Fibroblast of the aortic adventitia (primary cell): ENCODE results near the gene ARFGEF3. TPM values are rescaled to one million over a fixed set of nuclear protein-coding genes. Genes with fewer than 3 reads are reported as not detected.

ENCODE experiments used
- DNase-seq: peaks from one replicate; pipeline ENCODE4 v3.0.0-alpha.2; 2010; ENCODE audit warnings: low read depth
- H3K4me3 ChIP-seq: 2 replicates; pipeline ENCODE4 v1.5.1; 2011; ENCODE audit warnings: low read depth, mild to moderate bottlenecking, control low read depth, low read length, moderate library complexity
- total RNA-seq: library from RNA; depleted of rRNA; stranded (reverse); fragments of >200 nt; gene quantifications from 2 replicates; pipeline ENCODE4 v1.2.3, GENCODE V29; 2012; ENCODE audit warnings: low replicate concordance
- TF ChIP-seq, protein P1 (sequence below): IDR thresholded peaks from 2 replicates; pipeline ENCODE4 v1.5.1; 2011; ENCODE audit warnings: mild to moderate bottlenecking, low read length, control low read depth, inconsistent platforms; ENCODE audit not compliant: insufficient read depth

Gene ARFGEF3
- total RNA-seq, 1 donor: 0.09 TPM

DNA sequence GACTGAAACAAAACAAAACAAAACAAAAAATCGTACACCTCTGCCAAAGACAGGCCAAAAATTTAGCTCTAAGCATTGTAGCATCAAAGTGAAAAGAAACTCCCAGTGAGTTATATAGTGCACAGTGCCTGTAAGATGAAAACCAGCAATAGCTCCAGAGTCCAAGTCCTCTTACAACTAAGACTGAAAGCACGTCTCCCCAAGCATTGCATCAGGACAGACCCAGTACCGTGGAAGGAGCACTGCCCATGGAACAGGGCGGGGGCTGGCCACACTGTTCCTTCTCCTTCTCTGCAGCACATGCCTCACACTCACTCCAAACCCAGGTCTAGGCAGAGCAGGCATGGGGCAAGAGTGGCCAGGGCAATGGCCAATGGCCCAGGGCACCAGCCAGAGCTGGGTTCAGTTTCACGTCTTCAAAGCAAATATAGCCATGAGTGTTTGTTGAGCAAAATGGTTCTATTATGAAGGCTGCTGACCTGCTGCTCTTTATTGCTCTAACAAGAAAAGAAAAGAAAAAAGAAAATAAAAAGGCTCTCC is 128.8 kb downstream of the ARFGEF3 start:
- H3K4me3 ChIP-seq: no peak overlapping the region
- TF ChIP-seq, protein P1, sequence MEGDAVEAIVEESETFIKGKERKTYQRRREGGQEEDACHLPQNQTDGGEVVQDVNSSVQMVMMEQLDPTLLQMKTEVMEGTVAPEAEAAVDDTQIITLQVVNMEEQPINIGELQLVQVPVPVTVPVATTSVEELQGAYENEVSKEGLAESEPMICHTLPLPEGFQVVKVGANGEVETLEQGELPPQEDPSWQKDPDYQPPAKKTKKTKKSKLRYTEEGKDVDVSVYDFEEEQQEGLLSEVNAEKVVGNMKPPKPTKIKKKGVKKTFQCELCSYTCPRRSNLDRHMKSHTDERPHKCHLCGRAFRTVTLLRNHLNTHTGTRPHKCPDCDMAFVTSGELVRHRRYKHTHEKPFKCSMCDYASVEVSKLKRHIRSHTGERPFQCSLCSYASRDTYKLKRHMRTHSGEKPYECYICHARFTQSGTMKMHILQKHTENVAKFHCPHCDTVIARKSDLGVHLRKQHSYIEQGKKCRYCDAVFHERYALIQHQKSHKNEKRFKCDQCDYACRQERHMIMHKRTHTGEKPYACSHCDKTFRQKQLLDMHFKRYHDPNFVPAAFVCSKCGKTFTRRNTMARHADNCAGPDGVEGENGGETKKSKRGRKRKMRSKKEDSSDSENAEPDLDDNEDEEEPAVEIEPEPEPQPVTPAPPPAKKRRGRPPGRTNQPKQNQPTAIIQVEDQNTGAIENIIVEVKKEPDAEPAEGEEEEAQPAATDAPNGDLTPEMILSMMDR: no peak
- DNase-seq: peak; percentile 34

DNA sequence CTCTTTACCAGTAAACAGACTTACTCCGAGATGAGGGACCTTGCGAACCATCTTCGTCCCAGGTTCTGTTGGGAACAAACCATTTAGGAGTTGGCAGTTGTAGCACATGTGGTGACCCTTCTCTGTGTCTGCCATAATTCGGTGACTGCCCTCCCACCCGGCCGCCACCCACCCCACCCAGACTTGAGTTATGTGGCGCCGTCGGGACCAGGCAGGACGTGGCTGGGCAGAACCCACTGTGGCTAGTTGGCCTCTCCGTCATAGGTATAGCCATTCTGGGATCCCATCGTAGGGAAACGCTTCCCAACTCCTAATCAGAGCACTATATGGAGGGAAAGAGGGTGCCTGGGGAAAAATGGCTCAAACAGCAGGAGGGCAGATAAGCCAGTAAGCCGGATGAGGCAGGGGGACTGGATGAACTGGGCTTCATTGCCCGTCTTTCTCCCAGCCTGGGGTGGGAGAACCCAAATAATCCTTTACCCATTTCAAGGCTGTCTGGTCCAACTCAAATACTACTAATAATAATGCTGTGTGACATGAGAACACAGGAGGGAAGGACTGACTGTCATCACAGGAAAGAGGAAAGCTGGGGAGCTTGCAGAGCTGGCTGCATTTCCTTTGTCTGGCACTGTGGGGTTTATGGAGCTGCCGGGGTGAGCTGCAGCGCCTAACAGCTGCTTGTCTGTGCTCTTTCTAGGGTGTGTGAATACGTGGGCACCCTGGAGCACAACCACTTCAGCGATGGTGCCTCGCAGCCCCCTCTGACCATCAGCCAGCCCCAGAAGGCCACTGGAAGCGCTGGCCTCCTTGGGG is 129.5 kb downstream of the ARFGEF3 start:
- no peak overlapping the region for H3K4me3 ChIP-seq

DNA sequence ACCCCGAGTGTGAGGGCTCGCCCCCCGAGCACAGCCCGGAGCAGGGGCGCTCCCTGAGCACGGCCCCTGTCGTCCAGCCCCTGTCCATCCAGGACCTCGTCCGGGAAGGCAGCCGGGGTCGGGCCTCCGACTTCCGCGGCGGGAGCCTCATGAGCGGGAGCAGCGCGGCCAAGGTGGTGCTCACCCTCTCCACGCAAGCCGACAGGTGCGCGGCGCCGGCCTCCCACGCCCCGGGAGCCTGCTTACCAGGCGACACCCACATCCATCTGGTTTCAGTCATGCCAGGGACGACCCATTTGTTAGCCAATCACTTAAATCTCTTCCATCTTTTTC is 130.1 kb downstream of the ARFGEF3 start:
- TF ChIP-seq, protein P1: no peak
- no peak overlapping the region for H3K4me3 ChIP-seq

More for the DNA sequence above, 129.5 kb downstream of the ARFGEF3 start:
- TF ChIP-seq, protein P1: no peak
- no peak for DNase-seq

DNA sequence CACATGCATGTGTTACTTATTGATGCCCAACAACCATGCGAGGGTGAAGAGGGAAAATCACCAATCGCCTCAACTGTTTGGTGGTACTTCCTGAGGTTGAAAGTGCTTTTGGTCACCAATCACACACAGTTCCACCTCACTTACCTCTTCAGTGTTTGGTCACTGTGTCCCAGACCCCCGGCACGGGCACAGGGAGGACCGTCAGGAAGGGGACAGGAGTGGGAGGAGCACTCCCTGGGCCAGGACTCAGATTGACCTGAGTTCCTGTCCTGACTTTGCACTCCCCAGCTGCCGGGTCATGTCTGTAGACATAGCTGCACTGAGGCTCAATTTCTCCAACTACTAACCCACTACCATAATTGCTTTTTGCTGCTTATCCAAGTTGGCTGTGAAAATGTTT is 130.7 kb downstream of the ARFGEF3 start:
- H3K4me3 ChIP-seq: no peak overlapping the region
- TF ChIP-seq, protein P1: no peak

More for the DNA sequence above, 130.1 kb downstream of the ARFGEF3 start:
- DNase-seq: no peak

DNA sequence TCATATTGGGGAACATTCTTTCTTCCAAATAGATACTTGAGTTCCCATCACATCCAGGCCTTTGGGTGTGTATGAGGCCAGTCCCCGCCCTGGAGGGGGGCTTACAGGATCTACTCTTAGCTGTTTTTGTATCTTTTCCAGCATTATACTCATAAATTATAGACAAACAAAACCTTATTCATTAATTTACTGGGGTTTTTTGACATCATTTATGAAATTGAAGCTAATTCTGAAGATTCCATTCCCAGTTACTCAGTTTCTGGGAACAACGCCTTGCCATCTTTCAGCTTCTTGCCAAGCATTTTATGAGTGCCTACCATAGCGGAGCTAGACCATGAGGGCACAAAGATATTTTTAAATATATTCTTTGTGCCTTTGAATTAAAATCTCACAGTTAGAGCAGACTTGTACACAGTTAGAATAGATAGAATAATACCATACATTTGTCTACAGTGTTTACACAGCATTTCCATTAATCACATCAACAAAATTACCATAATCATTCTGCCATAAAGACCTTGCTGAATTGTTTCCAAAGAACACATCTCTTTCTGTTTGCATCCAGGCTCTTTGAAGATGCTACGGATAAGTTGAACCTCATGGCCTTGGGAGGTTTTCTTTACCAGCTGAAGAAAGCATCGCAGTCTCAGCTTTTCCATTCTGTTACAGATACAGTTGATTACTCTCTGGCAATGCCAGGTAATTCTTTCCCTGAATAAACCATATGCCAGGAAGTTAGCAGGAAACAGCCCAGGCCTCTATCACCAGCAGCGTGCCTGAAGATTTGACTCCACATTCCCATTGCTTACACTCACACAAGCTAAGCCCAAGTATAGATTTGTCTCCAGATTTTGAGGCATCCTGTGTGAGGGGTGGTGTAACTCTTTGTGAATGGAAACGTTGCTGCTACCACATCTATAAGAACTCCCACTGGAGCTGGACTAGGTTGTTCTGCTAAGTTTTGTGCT is 132.0 kb downstream of the ARFGEF3 start:
- no peak overlapping the region for H3K4me3 ChIP-seq
- peak; percentile 28 for DNase-seq
- TF ChIP-seq, protein P1: no peak

More for the DNA sequence above, 130.7 kb downstream of the ARFGEF3 start:
- no peak for DNase-seq

DNA sequence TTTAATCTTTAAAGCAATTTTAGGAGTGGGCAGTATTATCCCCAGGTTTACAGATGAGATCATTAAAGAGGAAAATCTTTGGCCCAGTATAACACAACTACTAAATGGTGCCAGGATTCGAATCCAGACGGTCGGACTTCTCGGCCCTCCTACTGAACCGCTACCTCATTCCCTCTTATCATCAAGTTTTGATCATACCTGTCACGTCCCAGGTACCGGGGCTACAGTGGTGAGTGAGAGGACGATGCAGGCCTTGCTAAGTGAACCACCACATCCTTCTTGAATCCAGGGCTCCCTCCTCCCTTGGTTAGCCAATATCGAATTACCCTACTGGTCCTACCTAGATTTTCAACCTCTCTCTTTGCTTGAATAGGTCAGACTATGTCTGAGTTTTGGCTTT is 134.6 kb downstream of the ARFGEF3 start:
- DNase-seq: no peak
- TF ChIP-seq, protein P1: no peak
- H3K4me3 ChIP-seq: no peak overlapping the region
